HCT116 (cell line): ENCODE results near the gene CA6. TPM values are rescaled to one million over a fixed set of nuclear protein-coding genes. Genes with fewer than 3 reads are reported as not detected.

Source experiments
- ATAC-seq: fragments of 200-7000 bp; cut with Tn5 transposase; 2 replicates; pipeline ENCODE4 v1.9.1; 2020; ENCODE audit warnings: mild to moderate bottlenecking, moderate library complexity
- BruUV-seq: library from RNA; stranded (reverse); fragments of 400-500 nt; replicated peaks from 2 replicates; lab custom pipeline; 2021; lab: Mats Ljungman, UMichigan
- CTCF ChIA-PET: fragments of 300-600 bp; sonication (Branson Sonifier 250); formaldehyde crosslinking; loops from one replicate; lab custom pipeline; 2021; ENCODE audit warnings: antibody characterized with exemption; lab: Charles Lee
- POLR2A ChIA-PET: fragments of 300-600, 350-600 bp; sonication (Branson Sonifier 250); formaldehyde crosslinking; loops from one replicate; lab custom pipeline; 2021; ENCODE audit warnings: antibody characterized with exemption; lab: Charles Lee
- RAD21 ChIA-PET, 2 experiments: fragments of 300-600 bp; sonication (Branson Sonifier 250); formaldehyde crosslinking; loops; one replicate each; lab custom pipeline; 2023; ENCODE audit warnings: low total read pairs in 2 of 2; ENCODE audit not compliant: uncharacterized antibody in 2 of 2, unreplicated experiment in 2 of 2, low non-redundant PET in 1 of 2; lab: Charles Lee
- DNase-seq: peaks from one replicate; pipeline ENCODE4 v3.0.0-alpha.2; 2010; ENCODE audit warnings: low read depth, low spot score
- H2AFZ ChIP-seq: fragments of 200-600 bp; shearing (Covaris generic), sonication (generic); 2 replicates; pipeline ENCODE4 v1.6.1; 2017; ENCODE audit warnings: low read depth, mixed run types, mixed read lengths, antibody characterized with exemption, low read length; ENCODE audit not compliant: poor library complexity, severe bottlenecking
- H3K27ac ChIP-seq: 2 replicates; pipeline ENCODE4 v1.5.1; 2012; ENCODE audit warnings: low read depth, low read length
- H3K27me3 ChIP-seq: fragments of 200-600 bp; sonication (generic); 2 replicates; pipeline ENCODE4 v1.6.1; 2016; ENCODE audit warnings: mixed run types, low read length, mixed read lengths; ENCODE audit not compliant: insufficient read depth
- H3K36me3 ChIP-seq, 2 experiments: fragments of 200-500 bp in 1 of 2; fragments of 200-600 bp in 1 of 2; sonication (Bioruptor generic) in 1 of 2; sonication (generic) in 1 of 2; 2 replicates each; pipeline versions ENCODE4 v1.5.1 to v1.6.1; 2014 to 2016; ENCODE audit warnings: low read length in 2 of 2, inconsistent platforms in 1 of 2, mixed read lengths in 1 of 2, mixed run types in 1 of 2; ENCODE audit not compliant: insufficient read depth in 2 of 2, control insufficient read depth in 1 of 2
- H3K4me1 ChIP-seq, 2 experiments: fragments of 200-600 bp in 1 of 2; sonication (generic) in 1 of 2; 2 replicates each; pipeline versions ENCODE4 v1.5.1 to v1.6.1; 2012 to 2017; ENCODE audit warnings: low read length in 2 of 2, inconsistent platforms in 1 of 2, mild to moderate bottlenecking in 1 of 2, mixed read lengths in 1 of 2, mixed run types in 1 of 2, moderate library complexity in 1 of 2; ENCODE audit not compliant: insufficient read depth in 2 of 2, control insufficient read depth in 1 of 2
- H3K4me2 ChIP-seq: fragments of 200-600 bp; sonication (generic); 2 replicates; pipeline ENCODE4 v1.6.1; 2017; ENCODE audit warnings: mixed run types, low read length, mixed read lengths
- H3K4me3 ChIP-seq, 2 experiments: fragments of 200-600 bp in 1 of 2; sonication (generic) in 1 of 2; replicated peaks in 1 of 2; 2 replicates each; pipeline ENCODE4 v1.5.1; 2011 to 2016; ENCODE audit warnings: low read length in 2 of 2, control low read depth in 1 of 2, low read depth in 1 of 2, mild to moderate bottlenecking in 1 of 2, mixed read lengths in 1 of 2, mixed run types in 1 of 2
- H3K79me2 ChIP-seq: fragments of 200-600 bp; sonication (generic); 2 replicates; pipeline ENCODE4 v1.6.1; 2017; ENCODE audit warnings: mild to moderate bottlenecking, mixed run types, low read length, moderate library complexity, mixed read lengths; ENCODE audit not compliant: insufficient read depth
- H3K9ac ChIP-seq: fragments of 200-600 bp; sonication (generic); 2 replicates; pipeline ENCODE4 v1.6.1; 2016; ENCODE audit warnings: low read length, mixed read lengths
- H3K9me2 ChIP-seq: fragments of 200-600 bp; sonication (generic), shearing (Covaris generic); 2 replicates; pipeline ENCODE4 v1.6.1; 2017; ENCODE audit warnings: mixed run types, mild to moderate bottlenecking, moderate library complexity; ENCODE audit not compliant: insufficient read depth
- H3K9me3 ChIP-seq, 2 experiments: fragments of 200-500 bp in 1 of 2; fragments of 200-600 bp in 1 of 2; sonication (Bioruptor generic) in 1 of 2; sonication (generic) in 1 of 2; 2 replicates each; pipeline ENCODE4 v1.6.1; 2014 to 2017; ENCODE audit warnings: low read length in 2 of 2, mixed read lengths in 2 of 2, inconsistent platforms in 1 of 2, low read depth in 1 of 2, mild to moderate bottlenecking in 1 of 2, mixed run types in 1 of 2, moderate library complexity in 1 of 2; ENCODE audit not compliant: control insufficient read depth in 1 of 2, insufficient read depth in 1 of 2
- H4K20me1 ChIP-seq: fragments of 200-600 bp; sonication (generic), shearing (Covaris generic); 2 replicates; pipeline ENCODE4 v1.6.1; 2017; ENCODE audit warnings: mixed run types, mild to moderate bottlenecking, moderate library complexity; ENCODE audit not compliant: insufficient read depth
- CTCF ChIP-seq, 3 experiments: fragments of 200-600 bp in 1 of 3; sonication (generic) in 1 of 3; IDR thresholded peaks in 2 of 3; conservative IDR thresholded peaks in 1 of 3; 2 replicates each; pipeline ENCODE4 v1.5.1; 2012 to 2017; ENCODE audit warnings: low read depth in 2 of 3, low read length in 2 of 3, antibody characterized with exemption in 1 of 3, borderline replicate concordance in 1 of 3, control low read depth in 1 of 3, mild to moderate bottlenecking in 1 of 3, mixed read lengths in 1 of 3, mixed run types in 1 of 3, moderate library complexity in 1 of 3; ENCODE audit not compliant: insufficient read depth in 1 of 3
- EGR1 ChIP-seq: IDR thresholded peaks from 2 replicates; pipeline ENCODE4 v1.6.1; 2012; ENCODE audit warnings: low read depth
- JUND ChIP-seq: IDR thresholded peaks from 2 replicates; pipeline ENCODE4 v1.6.1; 2012
- MAX ChIP-seq: IDR thresholded peaks from 2 replicates; pipeline ENCODE4 v1.6.1; 2012
- POLR2A ChIP-seq: IDR thresholded peaks from 2 replicates; pipeline ENCODE4 v1.7.0; 2011; ENCODE audit warnings: borderline replicate concordance; ENCODE audit not compliant: insufficient read depth, insufficient read length; ENCODE audit errors: extremely low read depth
- POLR2AphosphoS5 ChIP-seq: IDR thresholded peaks from 2 replicates; pipeline ENCODE4 v1.6.1; 2011; ENCODE audit warnings: mild to moderate bottlenecking, low read depth, low read length, moderate library complexity
- RAD21 ChIP-seq: IDR thresholded peaks from 2 replicates; pipeline ENCODE4 v1.6.1; 2012; ENCODE audit warnings: low read depth, mild to moderate bottlenecking
- SIN3A ChIP-seq: IDR thresholded peaks from 2 replicates; pipeline ENCODE4 v1.6.1; 2012; ENCODE audit warnings: low read depth
- SP1 ChIP-seq: IDR thresholded peaks from 2 replicates; pipeline ENCODE4 v1.6.1; 2012; ENCODE audit warnings: low read depth
- SRF ChIP-seq: IDR thresholded peaks from 2 replicates; pipeline ENCODE4 v1.6.1; 2012; ENCODE audit warnings: low read depth
- TCF7L2 ChIP-seq: IDR thresholded peaks from 2 replicates; pipeline ENCODE4 v1.7.0; 2011; ENCODE audit warnings: borderline replicate concordance, inconsistent platforms; ENCODE audit not compliant: insufficient read depth, insufficient read length; ENCODE audit errors: extremely low read depth
- intact Hi-C: fragments of 100-400 bp; cut with micrococcal nuclease; formaldehyde crosslinking; loops from 2 replicates; pipeline ENCODE4 v1.10.0; 2022
- total RNA-seq: library from RNA; stranded (reverse); gene quantifications from one replicate; pipeline ENCODE4 v1.2.1, GENCODE V29; 2021; ENCODE audit not compliant: unreplicated experiment

The CA6 gene
- total RNA-seq, 1 experiment from 2014 or later, result not detected

- no TSS peak for BruUV-seq
- Histone ChIP-seq H3K9ac (no peak overlapping the region), H3K9me3 (no peaks in the 10 kb centered on the region), H3K36me3 (no peaks in the 10 kb centered on the region), H3K27ac (no peak overlapping the region), H3K4me1 (peaks cover 0 to 14% of the 10 kb centered on the region in 2 experiments; a peak in 3 of 4 replicates), H2AFZ (no peak overlapping the region), H3K9me2 (no peaks in the 10 kb centered on the region), H3K27me3 (no peaks in the 10 kb centered on the region), H3K4me3 (no peak overlapping the region), H3K4me2 (no peak overlapping the region), H4K20me1 (no peaks in the 10 kb centered on the region), H3K79me2 (no peaks in the 10 kb centered on the region)
- POLR2A ChIA-PET, result interaction anchor here (0.6 kb wide), 1 partner anchor 55 kb away, joined by 3 read pairs; no protein-coding TSS in a partner anchor
- DNase-seq (no peak), ATAC-seq (no peak)
- CTCF ChIA-PET, result no interaction called here
- intact Hi-C loops, result no loop called here
- RAD21 ChIA-PET, result no interaction called here
- no peak for TF ChIP-seq SRF
- TF ChIP-seq TCF7L2, result no peak
Measured at GRCh38 chr1:9008236-9008635, 62.6 kb downstream of the CA6 start.

GRCh38 chr1:9009438-9010370 is 64.0 kb downstream of the CA6 start:
- BruUV-seq, result TSS peak; percentile 85
- ChIA-PET CTCF (interaction anchor here (2.2 kb wide), 1 partner anchor 92 kb away, joined by 6 read pairs; no protein-coding TSS in a partner anchor), POLR2A (interaction anchor here (1.0 to 1.9 kb wide), 3 partner anchors 11 to 224 kb away, joined by 3 to 7 read pairs (median 4); partner anchors contain the start of gene H6PD), RAD21 (no interaction called here)
- Histone ChIP-seq H3K79me2 (no peaks in the 10 kb centered on the region), H3K4me3 (no peak overlapping the region), H3K4me2 (no peak overlapping the region), H3K9me3 (no peaks in the 10 kb centered on the region), H3K4me1 (peaks cover 0 to 13% of the 10 kb centered on the region in 2 experiments; a peak in 3 of 4 replicates), H2AFZ (no peak overlapping the region), H3K36me3 (no peaks in the 10 kb centered on the region), H3K27ac (no peak overlapping the region), H3K27me3 (no peaks in the 10 kb centered on the region), H4K20me1 (no peaks in the 10 kb centered on the region), H3K9ac (no peak overlapping the region), H3K9me2 (no peaks in the 10 kb centered on the region)
- ATAC-seq (peak; percentile 84), DNase-seq (no peak)
- intact Hi-C loops, result loop anchor here (5.0 kb wide), 2 partner anchors 93 to 188 kb away; no protein-coding TSS in a partner anchor
- TF ChIP-seq TCF7L2 (no peak), EGR1 (no peak), SIN3A (peak; percentile 67), SP1 (no peak), POLR2A (peak; percentile 100), MAX (no peak), POLR2AphosphoS5 (peak; percentile 85), JUND (0 out of 2 replicates have a peak, but pooled peaks have one; percentile 10), CTCF (IDR thresholded peaks at IDR 0.05 in 2 of 3, conservative IDR thresholded peaks at IDR 0.05 in 1 of 3; ENCODE audit: borderline replicate concordance in 1 of 3, insufficient read depth in 1 of 3, low read depth in 2 of 3, low read length in 2 of 3) (peak; percentile 32 to 86 (median 84); a peak in 5 of 6 replicates), RAD21 (peak; percentile 68)
